Hepatocyte (in vitro differentiated cells): ENCODE results near the gene CARD19. TPM values are rescaled to one million over a fixed set of nuclear protein-coding genes. Genes with fewer than 3 reads are reported as not detected.

ENCODE experiments used
- DNase-seq: peaks from one replicate; pipeline ENCODE4 v3.0.0-alpha.2; 2016; ENCODE audit warnings: low spot score
- H2AFZ ChIP-seq: fragments of 200-600 bp; sonication (generic); 2 replicates; pipeline ENCODE4 v1.6.0; 2016; ENCODE audit warnings: antibody characterized with exemption, mild to moderate bottlenecking
- H3K27ac ChIP-seq: fragments of 200-600 bp; sonication (generic); 2 replicates; pipeline ENCODE4 v1.5.1; 2016; ENCODE audit warnings: mild to moderate bottlenecking
- H3K27me3 ChIP-seq: fragments of 200-600 bp; sonication (generic); 2 replicates; pipeline ENCODE4 v1.6.1; 2016
- H3K36me3 ChIP-seq: fragments of 200-600 bp; sonication (generic); replicated peaks from 2 replicates; pipeline ENCODE4 v1.5.1; 2016; ENCODE audit warnings: low read depth; ENCODE audit not compliant: insufficient read depth
- H3K4me1 ChIP-seq: fragments of 200-600 bp; sonication (generic); 2 replicates; pipeline ENCODE4 v1.5.1; 2016; ENCODE audit warnings: mild to moderate bottlenecking, moderate library complexity; ENCODE audit not compliant: insufficient read depth
- H3K4me2 ChIP-seq: fragments of 200-600 bp; sonication (generic); 2 replicates; pipeline ENCODE4 v1.6.0; 2016
- H3K4me3 ChIP-seq: fragments of 200-600 bp; sonication (generic); 2 replicates; pipeline ENCODE4 v1.5.1; 2016; ENCODE audit warnings: mild to moderate bottlenecking
- H3K79me2 ChIP-seq: fragments of 200-600 bp; sonication (generic); 2 replicates; pipeline ENCODE4 v1.6.0; 2017; ENCODE audit warnings: mild to moderate bottlenecking
- H3K9me2 ChIP-seq: fragments of 200-600 bp; sonication (generic); replicated peaks from 2 replicates; pipeline ENCODE4 v1.6.0; 2017; ENCODE audit warnings: mild to moderate bottlenecking; ENCODE audit not compliant: insufficient read depth
- H3K9me3 ChIP-seq: fragments of 200-600 bp; sonication (generic); 2 replicates; pipeline ENCODE4 v1.5.1; 2016; ENCODE audit warnings: low read depth, mild to moderate bottlenecking
- H4K20me1 ChIP-seq: fragments of 200-600 bp; sonication (generic); 2 replicates; pipeline ENCODE4 v1.6.0; 2016; ENCODE audit warnings: mild to moderate bottlenecking; ENCODE audit not compliant: insufficient read depth, poor library complexity, severe bottlenecking
- EZH2 ChIP-seq: fragments of 200-600 bp; sonication (generic); IDR thresholded peaks from 2 replicates; pipeline ENCODE4 v1.6.1; 2016; ENCODE audit warnings: antibody characterized with exemption, mild to moderate bottlenecking, borderline replicate concordance
- EZH2phosphoT487 ChIP-seq: fragments of 200-600 bp; sonication (generic); IDR thresholded peaks from one replicate; pipeline ENCODE4 v1.6.1; 2018; ENCODE audit warnings: antibody characterized with exemption, mild to moderate bottlenecking, low read depth, moderate library complexity; ENCODE audit not compliant: unreplicated experiment, severe bottlenecking
- WGBS: methylation state at CpG from one replicate; pipeline ENCODE4 v1.1.6; 2016; ENCODE audit warnings: low lambda C conversion rate; ENCODE audit errors: missing lambda C conversion rate; 5-methylcytosine and 5-hydroxymethylcytosine counted together
- polyA plus RNA-seq: library from polyadenylated mRNA; unstranded; fragments of >200 nt; fragmentation: Nextera tagmentation; extraction: Ambion mirVana; gene quantifications from 2 replicates; pipeline ENCODE4 v1.2.1, GENCODE V29; 2016
- total RNA-seq: library from RNA; depleted of rRNA; stranded (reverse); fragments of >200 nt; gene quantifications from 2 replicates; pipeline ENCODE4 v1.2.3, GENCODE V29; 2014
- TF ChIP-seq, protein P1 (sequence below): fragments of 200-600 bp; sonication (generic); IDR thresholded peaks from 2 replicates; pipeline ENCODE4 v1.5.1; 2016; ENCODE audit warnings: antibody characterized with exemption, mild to moderate bottlenecking; ENCODE audit not compliant: poor library complexity

CARD19 gene
- total and polyA plus RNA-seq, 2 experiments from 2014 or later: 51.3 to 72.1 TPM

GRCh38 chr9:93148721-93149120 is 52.7 kb downstream of the CARD19 start:
- Histone ChIP-seq H3K4me3 (no peak overlapping the region), H3K27ac (no peak overlapping the region), H2AFZ (no peak overlapping the region), H3K4me1 (no peaks in the 10 kb centered on the region), H3K27me3 (no peaks in the 10 kb centered on the region), H3K9me3 (no peaks in the 10 kb centered on the region), H4K20me1 (no peaks in the 10 kb centered on the region), H3K9me2 (no peaks in the 10 kb centered on the region), H3K79me2 (no peaks in the 10 kb centered on the region), H3K36me3 (no peaks in the 10 kb centered on the region), H3K4me2 (no peak overlapping the region)
- no peak for DNase-seq
- WGBS: 83% methylated on average over 2 of the region's 2 CpGs
- TF ChIP-seq EZH2 (no peak), EZH2phosphoT487 (no peak)
- TF ChIP-seq, protein P1, sequence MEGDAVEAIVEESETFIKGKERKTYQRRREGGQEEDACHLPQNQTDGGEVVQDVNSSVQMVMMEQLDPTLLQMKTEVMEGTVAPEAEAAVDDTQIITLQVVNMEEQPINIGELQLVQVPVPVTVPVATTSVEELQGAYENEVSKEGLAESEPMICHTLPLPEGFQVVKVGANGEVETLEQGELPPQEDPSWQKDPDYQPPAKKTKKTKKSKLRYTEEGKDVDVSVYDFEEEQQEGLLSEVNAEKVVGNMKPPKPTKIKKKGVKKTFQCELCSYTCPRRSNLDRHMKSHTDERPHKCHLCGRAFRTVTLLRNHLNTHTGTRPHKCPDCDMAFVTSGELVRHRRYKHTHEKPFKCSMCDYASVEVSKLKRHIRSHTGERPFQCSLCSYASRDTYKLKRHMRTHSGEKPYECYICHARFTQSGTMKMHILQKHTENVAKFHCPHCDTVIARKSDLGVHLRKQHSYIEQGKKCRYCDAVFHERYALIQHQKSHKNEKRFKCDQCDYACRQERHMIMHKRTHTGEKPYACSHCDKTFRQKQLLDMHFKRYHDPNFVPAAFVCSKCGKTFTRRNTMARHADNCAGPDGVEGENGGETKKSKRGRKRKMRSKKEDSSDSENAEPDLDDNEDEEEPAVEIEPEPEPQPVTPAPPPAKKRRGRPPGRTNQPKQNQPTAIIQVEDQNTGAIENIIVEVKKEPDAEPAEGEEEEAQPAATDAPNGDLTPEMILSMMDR: no peak

DNA sequence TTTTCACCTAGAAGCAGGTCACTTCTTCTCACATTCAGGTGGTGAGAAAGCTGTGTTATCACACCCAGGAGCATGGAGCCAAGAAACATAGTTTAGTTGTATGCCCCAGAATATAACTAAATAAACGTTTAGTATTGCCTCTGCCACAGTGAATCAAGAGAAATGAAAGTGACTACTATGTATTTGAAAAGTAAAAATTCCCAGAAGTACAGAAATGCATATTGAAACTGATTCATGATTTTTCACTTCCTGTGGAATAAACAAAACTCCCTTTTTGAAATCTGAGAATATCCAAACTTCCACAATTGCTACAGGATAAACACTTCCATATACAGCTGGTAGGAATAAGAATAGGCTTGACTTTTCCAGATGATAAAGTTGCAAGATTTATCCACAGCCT is 53.3 kb downstream of the CARD19 start:
- H3K4me2 ChIP-seq: no peak overlapping the region
- H3K79me2 ChIP-seq: no peaks in the 10 kb centered on the region
- no peak overlapping the region for H3K27ac ChIP-seq
- H3K36me3 ChIP-seq: no peaks in the 10 kb centered on the region
- H2AFZ ChIP-seq: no peak overlapping the region
- TF ChIP-seq, protein P1: no peak
- no peak for TF ChIP-seq EZH2phosphoT487
- TF ChIP-seq EZH2: no peak
- no peaks in the 10 kb centered on the region for H3K9me3 ChIP-seq
- H3K9me2 ChIP-seq: no peaks in the 10 kb centered on the region
- no peaks in the 10 kb centered on the region for H3K4me1 ChIP-seq
- H3K27me3 ChIP-seq: no peaks in the 10 kb centered on the region
- DNase-seq: no peak
- H3K4me3 ChIP-seq: no peak overlapping the region
- 65% methylated on average over 1 of the region's 1 CpG for WGBS
- no peaks in the 10 kb centered on the region for H4K20me1 ChIP-seq

GRCh38 chr9:93151097-93151784 is 55.2 kb downstream of the CARD19 start:
- no peak for TF ChIP-seq EZH2
- no peak for TF ChIP-seq EZH2phosphoT487
- TF ChIP-seq, protein P1: no peak
- Histone ChIP-seq H3K27ac (no peak overlapping the region), H3K36me3 (no peaks in the 10 kb centered on the region), H3K4me3 (no peak overlapping the region), H3K9me2 (no peaks in the 10 kb centered on the region), H3K9me3 (no peaks in the 10 kb centered on the region), H3K4me1 (no peaks in the 10 kb centered on the region), H3K79me2 (no peaks in the 10 kb centered on the region), H4K20me1 (no peaks in the 10 kb centered on the region), H3K27me3 (no peaks in the 10 kb centered on the region), H3K4me2 (no peak overlapping the region), H2AFZ (no peak overlapping the region)
- WGBS: 88% methylated on average over 10 of the region's 10 CpGs
- no peak for DNase-seq
